HepG2 (cell line): ENCODE results near the gene PC. TPM values are rescaled to one million over a fixed set of nuclear protein-coding genes. Genes with fewer than 3 reads are reported as not detected.

Experiments
- DPF2 ChIP-seq: sonication (generic); formaldehyde crosslinking; IDR thresholded peaks from 2 replicates; pipeline ENCODE4 v1.4.0; 2020; ENCODE audit warnings: mild to moderate bottlenecking, low read depth, missing genetic modification reagents, borderline replicate concordance
- ERF ChIP-seq: IDR thresholded peaks from 2 replicates; pipeline ENCODE4 v1.6.1; 2018; ENCODE audit warnings: missing biosample characterization, missing genetic modification reagents
- FOSL2 ChIP-seq: sonication (generic); formaldehyde crosslinking; IDR thresholded peaks from 2 replicates; pipeline ENCODE4 v1.4.0; 2020; ENCODE audit warnings: missing genetic modification reagents
- GMEB1 ChIP-seq: sonication (generic); formaldehyde crosslinking; IDR thresholded peaks from 2 replicates; pipeline ENCODE4 v1.5.1; 2020; ENCODE audit warnings: missing genetic modification reagents, mild to moderate bottlenecking, borderline replicate concordance
- HNRNPH1 ChIP-seq: fragments of 200-400 bp; formaldehyde crosslinking; optimal IDR thresholded peaks from 2 replicates; pipeline ENCODE3; 2017; ENCODE audit warnings: mild to moderate bottlenecking, low read depth, low read length
- IRF2 ChIP-seq: IDR thresholded peaks from 2 replicates; pipeline ENCODE4 v1.6.1; 2018; ENCODE audit warnings: missing genetic modification reagents, missing compliant biosample characterization
- JUNB ChIP-seq: sonication (generic); formaldehyde crosslinking; IDR thresholded peaks from 2 replicates; pipeline ENCODE4 v1.8.0; 2022; ENCODE audit warnings: missing genetic modification reagents, mild to moderate bottlenecking, borderline replicate concordance
- MLLT10 ChIP-seq: sonication (generic); formaldehyde crosslinking; IDR thresholded peaks from 2 replicates; pipeline ENCODE4 v1.4.0; 2020; ENCODE audit warnings: missing genetic modification reagents
- NFYB ChIP-seq: sonication (generic); formaldehyde crosslinking; IDR thresholded peaks from 2 replicates; pipeline ENCODE4 v1.4.0; 2020; ENCODE audit warnings: missing genetic modification reagents
- POLR2AphosphoS5 ChIP-seq: IDR thresholded peaks from 2 replicates; pipeline ENCODE4 v1.6.1; 2012; ENCODE audit warnings: low read depth, low read length
- RXRA ChIP-seq: sonication (generic); formaldehyde crosslinking; IDR thresholded peaks from 2 replicates; pipeline ENCODE4 v1.5.1; 2020; ENCODE audit warnings: missing genetic modification reagents
- SATB2 ChIP-seq: sonication (generic); formaldehyde crosslinking; IDR thresholded peaks from 2 replicates; pipeline ENCODE4 v1.5.0; 2020; ENCODE audit warnings: missing genetic modification reagents
- SETDB1 ChIP-seq: sonication (generic); formaldehyde crosslinking; IDR thresholded peaks from 2 replicates; pipeline ENCODE4 v1.5.1; 2020; ENCODE audit warnings: missing genetic modification reagents, mild to moderate bottlenecking, borderline replicate concordance
- ZBTB14 ChIP-seq: sonication (generic); formaldehyde crosslinking; IDR thresholded peaks from 2 replicates; pipeline ENCODE4 v1.4.0; 2020; ENCODE audit warnings: missing genetic modification reagents
- ZBTB25 ChIP-seq: IDR thresholded peaks from 2 replicates; pipeline ENCODE4 v1.6.1; 2018; ENCODE audit warnings: missing genetic modification reagents
- ZFP36 ChIP-seq: fragments of 150-350 bp; IDR thresholded peaks from 2 replicates; pipeline ENCODE4 v1.6.1; 2018; ENCODE audit warnings: borderline replicate concordance, low read length, low read depth; ENCODE audit not compliant: partially characterized antibody
- ZNF138 ChIP-seq: sonication (generic); formaldehyde crosslinking; IDR thresholded peaks from 2 replicates; pipeline ENCODE4 v1.5.0; 2020; ENCODE audit warnings: mild to moderate bottlenecking, low read depth, missing genetic modification reagents
- ZNF282 ChIP-seq: fragments of 450-650 bp; IDR thresholded peaks from 2 replicates; pipeline ENCODE4 v1.6.1; 2018; ENCODE audit not compliant: partially characterized antibody
- ZNF468 ChIP-seq: sonication (generic); formaldehyde crosslinking; IDR thresholded peaks from 2 replicates; pipeline ENCODE4 v1.8.0; 2022; ENCODE audit warnings: mild to moderate bottlenecking, moderate library complexity, missing genetic modification reagents
- ZNF574 ChIP-seq: sonication (generic); formaldehyde crosslinking; IDR thresholded peaks from 2 replicates; pipeline ENCODE4 v1.4.0; 2020; ENCODE audit warnings: missing genetic modification reagents
- ZNF577 ChIP-seq: sonication (generic); formaldehyde crosslinking; IDR thresholded peaks from 2 replicates; pipeline ENCODE4 v1.4.0; 2020; ENCODE audit warnings: mild to moderate bottlenecking, low read depth, missing genetic modification reagents, borderline replicate concordance
- ZNF713 ChIP-seq: sonication (generic); formaldehyde crosslinking; IDR thresholded peaks from 2 replicates; pipeline ENCODE4 v1.4.0; 2020; ENCODE audit warnings: mild to moderate bottlenecking, missing genetic modification reagents
- ZNF737 ChIP-seq: sonication (generic); formaldehyde crosslinking; IDR thresholded peaks from 2 replicates; pipeline ENCODE4 v1.5.0; 2020; ENCODE audit warnings: missing genetic modification reagents, mild to moderate bottlenecking, borderline replicate concordance
- polyA plus RNA-seq, 8 experiments: library from polyadenylated mRNA; depleted of rRNA in 3 of 8; stranded (reverse) in 7 of 8; unstranded in 1 of 8; fragments of >200 nt; fragmentation: Illumina TruSeq in 4 of 8; extraction: Trizol in 4 of 8; gene quantifications; 2 replicates each; pipeline versions ENCODE4 v1.2.1 to v1.2.3, GENCODE V29; 2011 to 2016; ENCODE audit warnings: low read depth in 4 of 8, missing spikeins in 1 of 8, mixed read lengths in 1 of 8; ENCODE audit not compliant: insufficient read depth in 1 of 8
- total RNA-seq, 5 experiments: library from RNA; depleted of rRNA; stranded (reverse); fragments of >200 nt; fragmentation: Illumina TruSeq; extraction: Trizol; gene quantifications; 2 replicates each; pipeline ENCODE4 v1.2.3, GENCODE V29; 2016; ENCODE audit warnings: low read depth in 1 of 5

PC gene
- total and polyA plus RNA-seq, 2 of the 13 experiments (the other 11 are each of a cell fraction or from before 2014, with no cell fraction given), result 29.0 to 39.0 TPM

- TF ChIP-seq GMEB1 (peak; percentile 37; the same call in 1 of the 2 replicates), RXRA (CRISPR knock-in tag) (peak; percentile 83; the same call in 1 of the 2 replicates), FOSL2 (CRISPR knock-in tag) (peak; percentile 55; the same call in 1 of the 2 replicates), POLR2AphosphoS5 (peak; percentile 47; the same call in 1 of the 2 replicates), ZNF468 (no peak), HNRNPH1 (no peak), ZNF737 (CRISPR knock-in tag) (no peak), ZNF138 (no peak), JUNB (CRISPR knock-in tag) (no peak), ZNF282 (no peak), ZFP36 (no peak), SATB2 (CRISPR knock-in tag) (no peak), ZNF713 (no peak), ZBTB25 (CRISPR knock-in tag) (no peak; the same call in 1 of the 2 replicates), ERF (0 out of 2 replicates have a peak, but pooled peaks have one; percentile 14), SETDB1 (CRISPR knock-in tag) (no peak), IRF2 (CRISPR knock-in tag) (peak; percentile 54), ZNF577 (CRISPR knock-in tag) (no peak), ZNF574 (peak; percentile 36), DPF2 (CRISPR knock-in tag) (no peak), NFYB (peak; percentile 51; the same call in 1 of the 2 replicates), ZBTB14 (CRISPR knock-in tag) (no peak), MLLT10 (CRISPR knock-in tag) (no peak)
These were observed 50.2 kb downstream of the PC start (continued) for GRCh38 chr11:66907751-66908630.
